DMS79 (cell line): ENCODE data around the gene ATP6V0B.

ENCODE experiments used
- DNase-seq: peaks from one replicate; lab custom pipeline; 2025; lab: John Stamatoyannopoulos, UW

ATP6V0B gene

GRCh38 chr1:43974443-43975248 lies at the start of gene ATP6V0B:
Gene ATP6V0B, plus strand, starts transcription at chr1:43974960. Its CDS starts 81 bp downstream, at chr1:43975041.
- peak; percentile 87 for DNase-seq

GRCh38 chr1:43925846-43926245 lies 48.9 kb upstream of the ATP6V0B start:
- DNase-seq = no peak

- no peak for DNase-seq
Observed at GRCh38 chr1:43930168-43930948, 44.4 kb upstream of the ATP6V0B start.

GRCh38 chr1:43930949-43931275 lies 43.8 kb upstream of the ATP6V0B start:
- no peak for DNase-seq

GRCh38 chr1:43931711-43932660 lies 42.8 kb upstream of the ATP6V0B start:
- no peak for DNase-seq

GRCh38 chr1:43932786-43933385 lies 41.9 kb upstream of the ATP6V0B start:
- DNase-seq = peak; percentile 28

GRCh38 chr1:43933386-43934100 lies 41.2 kb upstream of the ATP6V0B start, which contains the start of gene ARTN:
Gene ARTN, plus strand, starts transcription at chr1:43933801. Its CDS starts 1,856 bp downstream, at chr1:43935657.
- DNase-seq = peak; percentile 28

GRCh38 chr1:43934101-43934985 lies 40.4 kb upstream of the ATP6V0B start:
- DNase-seq = peak; percentile 75

GRCh38 chr1:43934986-43935324 lies 39.8 kb upstream of the ATP6V0B start:
- DNase-seq = no peak

- no peak for DNase-seq
Observed at GRCh38 chr1:43935711-43936427, 38.9 kb upstream of the ATP6V0B start.

- DNase-seq = peak; percentile 18
Observed at GRCh38 chr1:43936431-43937151, 38.2 kb upstream of the ATP6V0B start.

- no peak for DNase-seq
Observed at GRCh38 chr1:43937179-43937865, 37.4 kb upstream of the ATP6V0B start.

GRCh38 chr1:43938383-43938782 lies 36.4 kb upstream of the ATP6V0B start:
- DNase-seq = no peak

- no peak for DNase-seq
Observed at GRCh38 chr1:43938892-43939587, 35.7 kb upstream of the ATP6V0B start.

- no peak for DNase-seq
Observed at GRCh38 chr1:43942411-43942810, 32.3 kb upstream of the ATP6V0B start.

- no peak for DNase-seq
Observed at GRCh38 chr1:43944860-43945259, 29.9 kb upstream of the ATP6V0B start.

- no peak for DNase-seq
Observed at GRCh38 chr1:43945674-43946235, 29.0 kb upstream of the ATP6V0B start.
